ENCODE data around the gene EPM2A. TPM values are rescaled to one million over a fixed set of nuclear protein-coding genes. Genes with fewer than 3 reads are reported as not detected.

EPM2A gene
- total RNA-seq, 1 donor from 2014 or later, result 41.3 TPM

DNA sequence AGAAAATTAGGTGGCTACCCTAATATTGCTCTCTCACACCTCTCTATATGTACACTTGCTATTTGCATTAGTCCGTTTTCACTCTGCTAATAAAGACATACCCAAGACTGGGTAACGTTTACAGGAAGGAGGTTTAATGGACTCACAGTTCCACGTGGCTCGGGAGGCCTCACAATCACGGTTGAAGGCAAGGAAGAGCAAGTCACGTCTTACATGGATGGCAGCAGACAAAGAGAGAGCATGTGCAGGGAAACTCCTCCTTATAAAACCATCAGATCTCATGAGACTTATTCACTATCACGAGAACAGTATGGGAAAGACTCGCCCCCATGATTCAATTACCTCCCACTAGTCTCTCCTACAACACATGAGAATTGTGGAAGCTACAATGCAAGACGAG is 53.4 kb downstream of the EPM2A start:
- no peaks in the 10 kb centered on the region for H3K27me3 ChIP-seq (ENCODE audit: low read depth)
- TF ChIP-seq, protein P1, sequence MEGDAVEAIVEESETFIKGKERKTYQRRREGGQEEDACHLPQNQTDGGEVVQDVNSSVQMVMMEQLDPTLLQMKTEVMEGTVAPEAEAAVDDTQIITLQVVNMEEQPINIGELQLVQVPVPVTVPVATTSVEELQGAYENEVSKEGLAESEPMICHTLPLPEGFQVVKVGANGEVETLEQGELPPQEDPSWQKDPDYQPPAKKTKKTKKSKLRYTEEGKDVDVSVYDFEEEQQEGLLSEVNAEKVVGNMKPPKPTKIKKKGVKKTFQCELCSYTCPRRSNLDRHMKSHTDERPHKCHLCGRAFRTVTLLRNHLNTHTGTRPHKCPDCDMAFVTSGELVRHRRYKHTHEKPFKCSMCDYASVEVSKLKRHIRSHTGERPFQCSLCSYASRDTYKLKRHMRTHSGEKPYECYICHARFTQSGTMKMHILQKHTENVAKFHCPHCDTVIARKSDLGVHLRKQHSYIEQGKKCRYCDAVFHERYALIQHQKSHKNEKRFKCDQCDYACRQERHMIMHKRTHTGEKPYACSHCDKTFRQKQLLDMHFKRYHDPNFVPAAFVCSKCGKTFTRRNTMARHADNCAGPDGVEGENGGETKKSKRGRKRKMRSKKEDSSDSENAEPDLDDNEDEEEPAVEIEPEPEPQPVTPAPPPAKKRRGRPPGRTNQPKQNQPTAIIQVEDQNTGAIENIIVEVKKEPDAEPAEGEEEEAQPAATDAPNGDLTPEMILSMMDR (IDR thresholded peaks at IDR 0.05; ENCODE audit: borderline replicate concordance), result no peak
- intact Hi-C loops (cut with micrococcal nuclease), result no loop called here
- H3K36me3 ChIP-seq, result peaks cover 36% of the 10 kb centered on the region
- H3K4me1 ChIP-seq, result peaks cover 13% of the 10 kb centered on the region
- no peak for DNase-seq
- peaks cover 14% of the 10 kb centered on the region for H3K9me3 ChIP-seq (replicated peaks)
- no peak overlapping the region for H3K4me3 ChIP-seq
- no peak overlapping the region for H3K27ac ChIP-seq (replicated peaks)

DNA sequence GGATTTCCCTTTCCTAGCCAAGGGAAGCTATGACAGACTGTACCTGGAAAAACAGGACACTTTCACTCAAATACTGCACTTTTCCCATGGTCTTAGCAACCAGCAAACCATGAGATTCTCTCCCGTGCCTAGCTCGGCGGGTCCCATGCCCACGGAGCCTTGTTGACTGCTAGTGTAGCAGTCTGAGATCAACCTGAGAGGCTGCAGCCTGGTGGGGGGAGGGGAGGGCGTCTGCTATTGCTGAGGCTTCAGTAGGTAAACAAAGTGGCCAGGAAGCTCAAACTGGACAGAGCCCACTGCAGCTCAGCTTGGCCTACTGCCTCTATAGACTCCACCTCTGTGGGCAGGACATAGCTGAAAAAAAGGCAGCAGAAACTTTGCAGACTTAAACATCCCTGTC is 61.8 kb downstream of the EPM2A start:
- no peak for DNase-seq
- intact Hi-C loops (cut with micrococcal nuclease), result no loop called here
- Histone ChIP-seq H3K9me3 (replicated peaks) (peaks cover 10% of the 10 kb centered on the region), H3K36me3 (peaks cover 19% of the 10 kb centered on the region), H3K4me1 (peaks cover 16% of the 10 kb centered on the region), H3K27ac (replicated peaks) (no peak overlapping the region), H3K4me3 (no peak overlapping the region), H3K27me3 (ENCODE audit: low read depth) (no peaks in the 10 kb centered on the region)
- TF ChIP-seq, protein P1 (IDR thresholded peaks at IDR 0.05; ENCODE audit: borderline replicate concordance), result no peak

DNA sequence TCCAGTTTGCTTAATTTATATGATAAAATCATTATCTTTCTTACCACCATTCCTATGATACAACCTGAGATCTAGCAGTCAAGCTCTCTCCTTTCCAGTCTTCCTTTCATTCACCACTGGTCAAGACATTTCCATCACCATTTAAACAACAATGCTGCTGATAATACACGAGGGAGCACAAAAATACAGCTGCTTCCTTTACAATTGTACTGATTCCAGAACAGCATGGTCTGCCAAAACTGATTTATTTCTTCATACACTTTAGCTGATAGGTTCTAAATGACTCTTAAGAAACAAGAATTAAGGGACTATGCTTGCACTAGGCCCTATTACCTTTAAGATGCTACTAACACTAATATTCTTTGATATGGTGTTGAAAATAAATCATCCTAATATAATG is 65.0 kb downstream of the EPM2A start:
- TF ChIP-seq, protein P1 (IDR thresholded peaks at IDR 0.05; ENCODE audit: borderline replicate concordance), result no peak

DNA sequence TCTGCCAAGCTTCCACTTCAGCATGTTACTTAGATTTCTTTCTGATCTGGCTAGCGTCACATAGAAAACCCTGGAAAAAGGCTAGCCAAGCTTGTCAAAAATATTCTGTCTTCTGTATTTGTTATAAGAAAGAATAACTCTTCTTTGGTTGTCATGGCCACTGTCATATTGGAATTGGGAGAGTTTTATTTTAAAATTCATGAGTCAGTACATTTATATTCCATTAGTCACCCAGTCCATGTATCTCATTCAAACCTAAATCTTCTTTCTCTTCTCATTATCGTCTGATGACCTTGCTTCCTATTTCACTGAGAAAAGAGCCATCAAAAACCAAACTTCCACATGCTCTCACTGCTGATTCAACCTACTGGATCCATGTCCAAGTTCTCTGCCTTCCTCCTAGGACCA is 65.7 kb downstream of the EPM2A start:
- Histone ChIP-seq H3K36me3 (peaks cover 17% of the 10 kb centered on the region), H3K27ac (replicated peaks) (no peak overlapping the region), H3K9me3 (replicated peaks) (no peaks in the 10 kb centered on the region), H3K4me1 (peaks cover 16% of the 10 kb centered on the region), H3K27me3 (ENCODE audit: low read depth) (no peaks in the 10 kb centered on the region), H3K4me3 (no peak overlapping the region)
- TF ChIP-seq, protein P1 (IDR thresholded peaks at IDR 0.05; ENCODE audit: borderline replicate concordance), result no peak
- intact Hi-C loops (cut with micrococcal nuclease), result no loop called here
- DNase-seq, result no peak

More for the DNA sequence above, 65.0 kb downstream of the EPM2A start:
- no peak for DNase-seq
- Histone ChIP-seq H3K36me3 (peaks cover 17% of the 10 kb centered on the region), H3K4me3 (no peak overlapping the region), H3K27me3 (ENCODE audit: low read depth) (no peaks in the 10 kb centered on the region), H3K27ac (replicated peaks) (no peak overlapping the region), H3K4me1 (peaks cover 16% of the 10 kb centered on the region), H3K9me3 (replicated peaks) (no peaks in the 10 kb centered on the region)
- intact Hi-C loops (cut with micrococcal nuclease), result no loop called here

DNA sequence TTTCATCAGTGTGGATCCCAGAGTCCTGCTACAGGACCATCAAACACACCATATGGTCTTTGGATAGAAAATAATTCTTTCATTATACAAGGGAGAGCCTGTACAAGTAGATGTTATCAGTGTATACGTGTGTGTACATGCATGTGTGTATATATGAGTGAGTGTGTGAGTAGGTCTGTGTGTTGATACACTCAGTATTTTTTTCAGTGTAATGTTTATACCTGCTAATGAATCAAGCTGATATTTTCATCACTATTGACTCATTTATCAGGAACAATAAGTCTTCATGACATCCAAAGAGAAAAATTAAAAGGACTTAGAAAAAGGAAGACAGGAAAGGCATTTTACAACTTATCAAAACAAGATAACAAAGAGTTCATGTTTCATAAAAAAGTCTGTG is 66.5 kb downstream of the EPM2A start:
- Histone ChIP-seq H3K4me3 (no peak overlapping the region), H3K9me3 (replicated peaks) (no peaks in the 10 kb centered on the region), H3K36me3 (peaks cover 12% of the 10 kb centered on the region), H3K27ac (replicated peaks) (no peak overlapping the region), H3K4me1 (peaks cover 16% of the 10 kb centered on the region), H3K27me3 (ENCODE audit: low read depth) (no peaks in the 10 kb centered on the region)
- DNase-seq, result no peak
- TF ChIP-seq, protein P1 (IDR thresholded peaks at IDR 0.05; ENCODE audit: borderline replicate concordance), result no peak
- intact Hi-C loops (cut with micrococcal nuclease), result no loop called here

DNA sequence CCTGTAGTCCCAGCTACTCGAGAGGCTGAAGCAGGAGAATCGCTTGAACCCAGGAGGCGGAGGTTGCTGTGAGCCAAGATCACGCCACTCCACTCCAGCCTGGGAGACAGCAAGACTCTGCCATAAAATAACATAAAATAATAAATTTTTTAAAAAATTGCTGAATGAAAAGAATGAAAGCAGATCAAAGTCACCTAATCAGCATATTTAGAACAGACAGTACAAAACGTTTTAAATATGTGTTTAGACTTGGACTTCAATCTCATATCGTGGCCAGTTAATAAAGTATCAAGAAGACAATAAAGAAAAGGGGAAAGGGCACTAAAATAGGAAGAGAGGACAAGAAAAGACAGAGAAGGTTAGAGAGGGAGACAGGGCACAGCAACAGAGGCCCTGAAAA is 74.6 kb downstream of the EPM2A start:
- H3K27me3 ChIP-seq (ENCODE audit: low read depth), result no peaks in the 10 kb centered on the region
- no peak for DNase-seq
- H3K36me3 ChIP-seq, result no peaks in the 10 kb centered on the region
- intact Hi-C loops (cut with micrococcal nuclease), result no loop called here
- H3K27ac ChIP-seq (replicated peaks), result no peak overlapping the region
- H3K4me3 ChIP-seq, result no peak overlapping the region
- H3K9me3 ChIP-seq (replicated peaks), result no peaks in the 10 kb centered on the region
- TF ChIP-seq, protein P1 (IDR thresholded peaks at IDR 0.05; ENCODE audit: borderline replicate concordance), result no peak
- H3K4me1 ChIP-seq, result peaks cover 12% of the 10 kb centered on the region

All from left ventricle myocardium inferior (tissue), 1 donor.